Vagina (tissue), 2 donors: ENCODE measurements around the gene SCARF2. TPM values are rescaled to one million over a fixed set of nuclear protein-coding genes. Genes with fewer than 3 reads are reported as not detected.

ENCODE experiments used
- DNase-seq, 2 donors: peaks; one replicate each; pipeline ENCODE4 v3.0.0-alpha.2; 2017; ENCODE audit errors: extremely low spot score in 2 of 2
- H3K27ac ChIP-seq: fragments of 200-600 bp; sonication (generic); one replicate; pipeline ENCODE4 v1.5.1; 2019
- H3K27me3 ChIP-seq: fragments of 200-600 bp; sonication (generic); one replicate; pipeline ENCODE4 v1.5.1; 2019
- H3K36me3 ChIP-seq, 2 donors: fragments of 200-600 bp; sonication (generic); one replicate each; pipeline ENCODE4 v1.5.1; 2017 to 2019
- H3K4me1 ChIP-seq: fragments of 200-600 bp; sonication (generic); one replicate; pipeline ENCODE4 v1.5.1; 2019
- H3K4me3 ChIP-seq, 2 donors: fragments of 200-600 bp; sonication (generic); 1 replicate in 1 of 2; 2 replicates in 1 of 2; pipeline ENCODE4 v1.5.1; 2016 to 2019
- H3K9me3 ChIP-seq: fragments of 200-600 bp; sonication (generic); one replicate; pipeline ENCODE4 v1.5.1; 2019
- CTCF ChIP-seq, 3 experiments: fragments of 450-650 bp in 2 of 3; fragments of 200-600 bp in 1 of 3; sonication (generic) in 1 of 3; IDR thresholded peaks; one replicate each; pipeline ENCODE4 v1.5.1; 2017 to 2019; ENCODE audit warnings: antibody characterized with exemption in 3 of 3, mild to moderate bottlenecking in 2 of 3, moderate library complexity in 2 of 3
- POLR2A ChIP-seq, 2 donors: fragments of 450-650 bp; IDR thresholded peaks; one replicate each; pipeline ENCODE4 v1.6.1; 2017; ENCODE audit warnings: antibody characterized with exemption in 2 of 2, mild to moderate bottlenecking in 2 of 2, moderate library complexity in 2 of 2
- POLR2AphosphoS5 ChIP-seq, 2 donors: sonication (generic); formaldehyde crosslinking; IDR thresholded peaks; one replicate each; pipeline ENCODE4 v1.9.0; 2017; ENCODE audit warnings: antibody characterized with exemption in 2 of 2, mild to moderate bottlenecking in 2 of 2, low read depth in 1 of 2; ENCODE audit not compliant: insufficient read depth in 1 of 2
- intact Hi-C: fragments of 100-400 bp; cut with DNase I; formaldehyde crosslinking; loops from one replicate; pipeline ENCODE4 v1.15.1; 2023
- total RNA-seq: library from RNA; depleted of rRNA; stranded (reverse); fragments of >200 nt; gene quantifications from one replicate; pipeline ENCODE4 v1.2.3, GENCODE V29; 2016

The SCARF2 gene
- total RNA-seq, 1 donor from 2014 or later, result 32.2 TPM

- Histone ChIP-seq H3K4me1 (peaks cover 34% of the 10 kb centered on the region), H3K27me3 (no peaks in the 10 kb centered on the region), H3K9me3 (no peaks in the 10 kb centered on the region), H3K4me3 (no peak overlapping the region), H3K27ac (peak overlapping the region; percentile 24), H3K36me3 (peaks cover 0 to 12% of the 10 kb centered on the region in 2 donors)
- intact Hi-C loops, result no loop called here
- TF ChIP-seq POLR2AphosphoS5 (IDR thresholded peaks at IDR 0.05; ENCODE audit: insufficient read depth in 1 of 2, low read depth in 1 of 2), result no peak
- no peak for TF ChIP-seq CTCF (IDR thresholded peaks at IDR 0.05)
- TF ChIP-seq POLR2A (IDR thresholded peaks at IDR 0.05), result no peak
- DNase-seq, result no peak
Observed at GRCh38 chr22:20441631-20442484, 4.2 kb upstream of the SCARF2 start.

- H3K36me3 ChIP-seq, result peaks cover 0 to 6% of the 10 kb centered on the region in 2 donors
- H3K9me3 ChIP-seq, result no peaks in the 10 kb centered on the region
- no peak for DNase-seq
- peak overlapping the region; percentile 24 for H3K27ac ChIP-seq
- intact Hi-C loops, result no loop called here
- TF ChIP-seq POLR2A (IDR thresholded peaks at IDR 0.05) (no peak), POLR2AphosphoS5 (IDR thresholded peaks at IDR 0.05; ENCODE audit: insufficient read depth in 1 of 2, low read depth in 1 of 2) (no peak), CTCF (IDR thresholded peaks at IDR 0.05) (no peak)
- H3K27me3 ChIP-seq, result no peaks in the 10 kb centered on the region
- H3K4me3 ChIP-seq, result no peak overlapping the region
- peaks cover 40% of the 10 kb centered on the region for H3K4me1 ChIP-seq
Observed at GRCh38 chr22:20440637-20441591, 3.3 kb upstream of the SCARF2 start.

- H3K4me1 ChIP-seq, result peaks cover 49% of the 10 kb centered on the region
- H3K27me3 ChIP-seq, result no peaks in the 10 kb centered on the region
- no peak for DNase-seq
- H3K9me3 ChIP-seq, result no peaks in the 10 kb centered on the region
- H3K27ac ChIP-seq, result no peak overlapping the region
- no peak overlapping the region for H3K4me3 ChIP-seq
- no peak for TF ChIP-seq CTCF (IDR thresholded peaks at IDR 0.05)
- TF ChIP-seq POLR2AphosphoS5 (IDR thresholded peaks at IDR 0.05; ENCODE audit: insufficient read depth in 1 of 2, low read depth in 1 of 2), result no peak
- no peak for TF ChIP-seq POLR2A (IDR thresholded peaks at IDR 0.05)
- H3K36me3 ChIP-seq, result no peaks in the 10 kb centered on the region
- intact Hi-C loops, result no loop called here
Observed at GRCh38 chr22:20439928-20440575, 2.4 kb upstream of the SCARF2 start.

GRCh38 chr22:20439556-20439927 is 1.9 kb upstream of the SCARF2 start:
- Histone ChIP-seq H3K27ac (peak overlapping the region; percentile 93), H3K4me3 (no peak overlapping the region), H3K36me3 (no peaks in the 10 kb centered on the region), H3K27me3 (no peaks in the 10 kb centered on the region), H3K4me1 (peaks cover 54% of the 10 kb centered on the region), H3K9me3 (no peaks in the 10 kb centered on the region)
- TF ChIP-seq CTCF (IDR thresholded peaks at IDR 0.05), result no peak
- no peak for TF ChIP-seq POLR2A (IDR thresholded peaks at IDR 0.05)
- no peak for TF ChIP-seq POLR2AphosphoS5 (IDR thresholded peaks at IDR 0.05; ENCODE audit: insufficient read depth in 1 of 2, low read depth in 1 of 2)
- DNase-seq, result no peak
- intact Hi-C loops, result no loop called here
